Measurements from ENCODE around the gene MYT1. TPM values are rescaled to one million over a fixed set of nuclear protein-coding genes. Genes with fewer than 3 reads are reported as not detected.

Gene MYT1
- total and polyA plus RNA-seq, 7 donors = under 0.01 TPM; not detected in 6

DNA sequence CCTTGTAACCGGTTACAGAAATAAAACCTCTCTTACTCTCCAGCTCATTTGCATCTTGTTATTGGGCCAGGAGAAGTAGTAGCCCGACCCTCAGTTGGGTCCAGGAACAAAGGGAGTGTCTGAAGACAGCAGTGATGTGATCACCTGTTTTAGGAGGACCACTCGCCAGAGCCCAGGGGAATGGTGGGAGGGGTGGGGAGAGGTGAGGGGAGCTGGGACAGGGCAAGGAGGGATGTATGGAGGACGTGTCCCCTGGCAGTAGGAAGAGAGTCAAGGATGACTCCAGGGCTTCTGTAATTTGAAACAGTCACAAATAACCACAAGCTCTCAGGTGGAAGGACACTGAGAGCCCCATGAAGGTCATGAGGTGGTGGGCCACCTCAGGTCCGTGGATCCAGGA is 89.9 kb downstream of the MYT1 start:
- Histone ChIP-seq H3K36me3 (ENCODE audit: insufficient read depth in 1 of 2, low read depth in 1 of 2) (no peaks in the 10 kb centered on the region), H3K27ac (no peak overlapping the region), H3K4me1 (peaks cover 28% of the 10 kb centered on the region), H3K27me3 (ENCODE audit: insufficient read depth in 3 of 3, low read length in 2 of 3) (no peaks in the 10 kb centered on the region), H3K4me3 (no peak overlapping the region), H3K9me3 (no peaks in the 10 kb centered on the region)
- intact Hi-C loops (cut with DNase I) = no loop called here
- ATAC-seq (no peak), DNase-seq (no peak)
- TF ChIP-seq, protein P1, sequence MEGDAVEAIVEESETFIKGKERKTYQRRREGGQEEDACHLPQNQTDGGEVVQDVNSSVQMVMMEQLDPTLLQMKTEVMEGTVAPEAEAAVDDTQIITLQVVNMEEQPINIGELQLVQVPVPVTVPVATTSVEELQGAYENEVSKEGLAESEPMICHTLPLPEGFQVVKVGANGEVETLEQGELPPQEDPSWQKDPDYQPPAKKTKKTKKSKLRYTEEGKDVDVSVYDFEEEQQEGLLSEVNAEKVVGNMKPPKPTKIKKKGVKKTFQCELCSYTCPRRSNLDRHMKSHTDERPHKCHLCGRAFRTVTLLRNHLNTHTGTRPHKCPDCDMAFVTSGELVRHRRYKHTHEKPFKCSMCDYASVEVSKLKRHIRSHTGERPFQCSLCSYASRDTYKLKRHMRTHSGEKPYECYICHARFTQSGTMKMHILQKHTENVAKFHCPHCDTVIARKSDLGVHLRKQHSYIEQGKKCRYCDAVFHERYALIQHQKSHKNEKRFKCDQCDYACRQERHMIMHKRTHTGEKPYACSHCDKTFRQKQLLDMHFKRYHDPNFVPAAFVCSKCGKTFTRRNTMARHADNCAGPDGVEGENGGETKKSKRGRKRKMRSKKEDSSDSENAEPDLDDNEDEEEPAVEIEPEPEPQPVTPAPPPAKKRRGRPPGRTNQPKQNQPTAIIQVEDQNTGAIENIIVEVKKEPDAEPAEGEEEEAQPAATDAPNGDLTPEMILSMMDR (IDR thresholded peaks at IDR 0.05) = no peak
- 79 to 89% (median 80%) methylated on average over 5 of the region's 5 CpGs for WGBS, 3 donors

DNA sequence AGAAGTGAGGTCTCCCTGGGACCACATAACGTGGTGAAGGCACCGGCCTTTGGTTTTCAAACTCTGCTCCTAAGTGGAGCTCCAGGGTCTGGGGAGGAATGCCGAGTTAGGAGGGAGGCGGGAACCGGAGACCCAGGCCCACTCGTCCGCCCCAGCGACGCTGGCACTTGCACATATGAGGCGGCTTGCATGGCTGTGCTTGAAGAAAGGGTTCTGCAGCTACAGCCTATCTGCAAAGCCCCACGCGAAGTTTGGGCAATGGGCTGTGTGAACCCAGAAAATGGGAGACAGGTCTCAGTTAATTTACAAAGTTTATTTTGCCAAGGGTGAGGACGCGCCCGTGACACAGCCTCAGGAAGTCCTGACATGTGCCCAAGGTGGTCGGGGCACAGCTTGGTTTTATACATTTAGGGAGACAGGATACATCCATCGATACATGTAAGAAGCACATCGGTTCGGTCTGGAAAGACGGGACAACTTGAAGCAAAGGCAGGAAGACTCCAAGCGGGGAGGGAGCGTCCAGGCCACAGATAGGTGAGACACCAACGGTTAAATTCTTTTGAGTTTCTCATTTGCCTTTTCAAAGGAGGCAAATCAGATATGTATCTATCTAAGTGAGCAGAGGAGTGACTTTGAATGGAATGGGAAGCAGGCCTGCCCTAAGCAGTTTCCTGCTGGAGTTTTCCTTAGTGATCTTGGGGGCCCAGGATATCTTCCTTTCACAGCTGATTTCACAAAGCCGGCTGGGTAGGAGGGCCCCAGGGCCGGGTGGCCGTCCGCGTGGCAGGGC is 90.5 kb downstream of the MYT1 start:
- intact Hi-C loops (cut with DNase I) = no loop called here
- TF ChIP-seq, protein P1 (IDR thresholded peaks at IDR 0.05) = no peak
- 75 to 77% (median 76%) methylated on average over 28 of the region's 28 CpGs for WGBS, 3 donors
- DNase-seq = no peak
- no peaks in the 10 kb centered on the region for H3K36me3 ChIP-seq (ENCODE audit: insufficient read depth in 1 of 2, low read depth in 1 of 2)
- H3K9me3 ChIP-seq = no peaks in the 10 kb centered on the region
- ATAC-seq = no peak
- H3K27ac ChIP-seq = peak overlapping the region; percentile 91
- no peaks in the 10 kb centered on the region for H3K27me3 ChIP-seq (ENCODE audit: insufficient read depth in 3 of 3, low read length in 2 of 3)
- peak overlapping the region; percentile 79 for H3K4me3 ChIP-seq
- peaks cover 34% of the 10 kb centered on the region for H3K4me1 ChIP-seq

DNA sequence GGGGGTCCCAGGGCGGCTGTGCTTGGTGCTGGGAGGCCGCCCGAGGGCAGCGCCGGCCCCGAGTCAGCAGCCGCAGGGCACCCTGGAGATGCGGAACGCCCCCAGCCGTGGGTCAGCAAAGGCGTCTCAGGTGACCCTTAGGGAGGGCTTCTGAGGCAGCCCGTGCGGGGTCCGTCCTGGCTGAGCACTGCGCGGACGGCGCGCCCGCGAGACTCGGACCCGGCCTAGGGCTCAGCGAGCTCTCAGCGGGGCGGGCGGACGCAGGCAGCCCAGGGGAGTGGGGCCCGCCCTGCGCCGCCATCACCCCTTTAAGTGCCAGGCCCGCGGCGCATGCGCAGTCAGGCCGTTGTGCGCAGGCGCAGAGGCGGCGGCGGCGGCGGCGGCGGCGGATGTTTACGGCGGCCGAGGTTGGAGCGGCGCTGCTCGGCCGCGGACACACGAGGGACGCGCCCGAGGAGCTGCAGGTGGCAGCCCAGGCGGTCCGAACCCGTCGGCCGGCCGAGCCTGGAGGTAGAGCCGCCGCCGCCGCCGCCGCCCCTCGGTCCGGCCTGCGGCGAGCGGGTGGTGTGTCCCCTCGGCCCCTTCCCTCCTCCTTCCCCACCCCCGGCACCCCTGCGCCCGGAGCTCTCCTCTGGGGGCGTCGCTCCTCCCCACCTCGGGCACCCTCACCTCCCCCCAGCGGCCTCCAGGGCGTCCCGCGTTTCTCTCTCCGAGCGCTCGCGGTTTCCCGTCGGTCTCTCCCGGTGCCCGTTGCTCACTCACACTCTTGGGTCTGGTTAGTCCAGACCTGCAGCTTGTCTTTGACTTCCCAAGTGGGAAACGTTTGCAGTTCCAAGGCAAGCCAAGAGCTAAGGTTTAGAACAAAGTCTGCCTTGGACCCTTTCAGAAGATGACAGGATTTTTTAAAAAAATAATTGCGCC is 91.4 kb downstream of the MYT1 start, which contains the start of gene PCMTD2:
Gene PCMTD2, plus strand, starts transcription at position 388 of the 921 bp plus-strand sequence. CDS start 4,218 bp downstream, outside the sequence.
- peak; percentile 88 to 92 for DNase-seq
- ATAC-seq = peak; percentile 95 to 97 (median 96)
- intact Hi-C loops (cut with DNase I) = no loop called here
- Histone ChIP-seq H3K4me1 (peaks cover 39% of the 10 kb centered on the region), H3K27me3 (ENCODE audit: insufficient read depth in 3 of 3, low read length in 2 of 3) (no peaks in the 10 kb centered on the region), H3K27ac (peak within 1 kb of the TSS; percentile 91), H3K4me3 (peak within 1 kb of the TSS; percentile 79), H3K9me3 (no peaks in the 10 kb centered on the region), H3K36me3 (ENCODE audit: insufficient read depth in 1 of 2, low read depth in 1 of 2) (no peaks in the 10 kb centered on the region)
- TF ChIP-seq, protein P1 (IDR thresholded peaks at IDR 0.05) = no peak
- 1% methylated on average over 62 to 95 of the region's 96 CpGs for WGBS, 3 donors

DNA sequence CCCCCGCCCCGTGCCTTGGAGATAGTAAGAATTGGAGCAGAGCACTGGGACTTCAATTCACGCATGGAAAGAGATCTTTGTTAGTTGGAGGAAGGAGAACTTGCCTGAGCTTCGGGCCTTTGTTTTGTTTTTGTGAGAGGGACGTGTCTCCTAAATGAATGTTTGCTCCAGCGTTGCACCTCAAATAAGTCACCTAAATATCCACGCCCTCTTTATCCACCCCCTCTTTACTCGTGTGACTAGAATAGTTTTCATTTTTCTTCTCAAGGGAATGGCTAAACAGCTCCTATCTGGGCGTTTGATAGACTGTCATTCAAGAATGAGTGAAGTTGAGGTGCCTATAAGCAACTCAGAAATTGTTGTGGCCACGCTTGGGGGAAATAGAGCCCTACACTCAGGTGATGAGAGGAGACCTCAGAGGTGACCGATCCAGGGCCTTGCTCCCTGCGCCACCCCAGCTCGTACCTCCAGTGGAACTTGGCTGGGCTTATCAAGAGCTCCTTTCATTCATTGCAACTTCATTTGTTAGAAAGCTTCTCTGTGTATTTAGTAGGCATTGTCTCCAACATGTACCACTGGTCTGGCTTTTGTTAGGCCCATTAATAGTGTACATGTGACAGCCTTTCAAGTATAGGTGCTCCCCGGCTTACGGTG is 92.2 kb downstream of the MYT1 start:
- H3K9me3 ChIP-seq = no peaks in the 10 kb centered on the region
- H3K4me3 ChIP-seq = peak overlapping the region; percentile 79
- ATAC-seq (no peak), DNase-seq (no peak)
- H3K27ac ChIP-seq = peak overlapping the region; percentile 91
- H3K36me3 ChIP-seq (ENCODE audit: insufficient read depth in 1 of 2, low read depth in 1 of 2) = no peaks in the 10 kb centered on the region
- TF ChIP-seq, protein P1 (IDR thresholded peaks at IDR 0.05) = no peak
- peaks cover 47% of the 10 kb centered on the region for H3K4me1 ChIP-seq
- intact Hi-C loops (cut with DNase I) = no loop called here
- WGBS, 3 donors = 19 to 23% (median 20%) methylated on average over 15 of the region's 15 CpGs
- no peaks in the 10 kb centered on the region for H3K27me3 ChIP-seq (ENCODE audit: insufficient read depth in 3 of 3, low read length in 2 of 3)
